GM21528 (cell line): ENCODE data around the gene ATRIP.
A peak's percentile ranks its signal among the peaks of the same experiment; 100 is the strongest.
"Not testable (repeated sequence)": the region's sequence is repeated elsewhere in the genome, so short reads cannot be mapped to it uniquely, and the experiment has no call there.

Experiments used
- ATAC-seq: cut with Tn5 transposase; IDR thresholded peaks from one replicate; pipeline ENCODE4 v1.9.1; 2021; ENCODE audit warnings: mild to moderate bottlenecking, moderate library complexity; ENCODE audit not compliant: unreplicated experiment, low FRiP score

ATRIP gene

DNA sequence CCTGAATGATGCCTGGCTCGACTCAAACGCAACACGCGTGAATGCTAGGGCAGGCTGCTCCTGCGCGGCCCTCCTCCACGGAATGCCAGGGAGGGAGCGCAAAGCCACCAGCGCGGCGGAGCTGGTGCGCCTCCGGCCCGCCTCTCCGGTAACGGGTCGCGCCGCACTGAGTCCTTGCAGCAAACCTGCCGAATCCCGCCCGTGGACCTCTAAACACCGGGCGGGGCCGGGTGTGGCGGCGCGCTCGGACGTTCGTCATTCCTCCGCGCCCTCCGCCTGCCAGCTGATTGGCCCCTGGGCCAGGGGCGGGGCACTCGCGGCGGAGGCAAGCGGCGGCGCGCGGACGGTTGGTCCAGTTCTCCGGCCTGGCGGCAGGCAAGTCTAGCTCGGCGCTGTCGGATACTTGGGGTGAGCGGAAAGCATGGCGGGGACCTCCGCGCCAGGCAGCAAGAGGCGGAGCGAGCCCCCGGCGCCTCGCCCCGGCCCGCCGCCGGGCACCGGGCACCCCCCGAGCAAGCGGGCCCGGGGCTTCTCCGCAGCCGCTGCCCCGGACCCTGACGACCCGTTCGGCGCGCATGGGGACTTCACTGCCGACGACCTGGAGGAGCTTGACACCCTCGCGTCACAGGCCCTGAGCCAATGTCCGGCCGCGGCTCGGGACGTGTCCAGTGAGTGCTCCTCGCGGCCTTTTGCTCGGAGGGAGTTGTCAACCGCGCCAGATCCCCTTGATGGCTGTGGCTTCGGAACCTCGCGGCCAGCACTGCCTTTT is at the start of gene ATRIP:
ATRIP (plus strand) TSS at position 313 of the 769 bp plus-strand sequence; CDS start at position 422, 109 bp downstream.
- ATAC-seq, result peak; percentile 89

DNA sequence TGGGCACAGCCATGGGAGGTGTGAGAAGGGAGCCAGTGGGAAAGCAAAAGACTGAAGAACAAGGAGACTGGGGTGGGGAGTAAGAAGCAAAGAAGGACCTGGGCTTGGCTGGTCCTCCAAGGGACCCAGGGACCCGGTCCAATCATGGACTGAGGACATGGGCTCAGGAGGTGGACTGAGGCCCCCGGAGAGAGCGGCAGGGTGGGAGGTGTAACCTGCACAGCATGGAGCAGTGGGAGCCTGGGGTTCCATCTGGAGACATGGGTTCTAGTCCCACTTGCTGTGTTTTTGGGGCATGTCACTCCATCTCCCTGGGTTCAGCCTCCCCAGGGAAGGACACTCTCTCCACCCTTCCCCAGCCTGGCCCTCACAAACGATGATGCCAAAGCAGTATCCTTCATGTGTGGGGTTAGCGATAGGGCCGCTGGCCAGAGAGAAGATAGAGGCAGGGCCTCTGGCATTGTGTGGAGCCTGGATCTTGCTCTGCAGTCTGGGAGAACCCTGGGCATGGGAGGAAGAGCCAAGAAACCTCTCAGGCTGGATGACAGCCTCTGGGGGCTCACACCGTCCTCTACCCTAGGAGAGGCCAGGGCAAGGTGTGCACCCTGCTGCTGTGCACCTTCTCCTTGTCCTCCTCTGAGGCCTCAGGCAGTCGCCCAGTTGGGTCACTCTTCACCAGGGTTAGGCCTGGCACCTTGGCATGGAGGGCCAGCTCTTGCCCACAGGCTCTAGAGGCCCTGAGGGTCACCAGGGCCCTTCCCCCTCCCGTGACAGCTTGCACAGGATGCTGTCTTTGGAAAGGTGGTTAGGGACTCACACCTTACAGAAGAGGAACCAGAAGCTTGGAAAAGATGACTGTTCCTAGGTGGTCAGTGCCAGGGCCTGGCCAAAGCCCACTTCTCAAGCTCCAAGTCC is 48.5 kb upstream of the ATRIP start:
- no peak for ATAC-seq

DNA sequence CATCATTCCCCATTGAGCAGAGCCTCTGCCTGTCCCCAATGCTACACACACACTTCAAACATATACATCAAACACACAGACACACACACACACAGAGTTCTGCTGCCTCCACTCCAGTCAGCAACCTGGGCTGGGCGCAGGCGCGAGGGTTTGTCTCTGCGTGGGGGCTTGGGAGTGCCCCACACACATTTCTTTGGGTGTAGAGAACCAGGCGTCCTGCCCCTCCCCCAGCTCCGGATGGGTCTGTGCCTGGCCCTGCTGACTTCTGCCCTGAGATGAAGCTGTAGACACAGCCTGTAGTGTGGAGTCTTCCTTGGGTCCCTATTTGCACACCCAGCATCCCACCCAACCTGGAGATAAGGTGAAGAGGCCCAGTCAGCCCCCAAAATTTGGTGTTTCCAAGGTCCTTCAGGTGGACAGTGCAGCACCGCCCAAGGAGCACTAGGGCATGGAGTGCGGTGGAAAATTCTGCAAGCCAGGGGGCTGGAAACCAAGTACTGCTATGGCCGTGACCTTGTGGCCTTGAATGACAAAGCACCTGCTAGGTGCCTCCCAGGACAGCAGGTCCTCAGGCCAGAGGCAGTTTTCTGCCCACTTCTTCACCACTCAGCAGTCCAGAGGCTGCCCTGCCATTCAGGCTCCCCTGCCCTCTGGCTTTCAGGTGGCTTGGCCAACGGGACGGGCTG is 47.7 kb upstream of the ATRIP start:
- no peak for ATAC-seq

DNA sequence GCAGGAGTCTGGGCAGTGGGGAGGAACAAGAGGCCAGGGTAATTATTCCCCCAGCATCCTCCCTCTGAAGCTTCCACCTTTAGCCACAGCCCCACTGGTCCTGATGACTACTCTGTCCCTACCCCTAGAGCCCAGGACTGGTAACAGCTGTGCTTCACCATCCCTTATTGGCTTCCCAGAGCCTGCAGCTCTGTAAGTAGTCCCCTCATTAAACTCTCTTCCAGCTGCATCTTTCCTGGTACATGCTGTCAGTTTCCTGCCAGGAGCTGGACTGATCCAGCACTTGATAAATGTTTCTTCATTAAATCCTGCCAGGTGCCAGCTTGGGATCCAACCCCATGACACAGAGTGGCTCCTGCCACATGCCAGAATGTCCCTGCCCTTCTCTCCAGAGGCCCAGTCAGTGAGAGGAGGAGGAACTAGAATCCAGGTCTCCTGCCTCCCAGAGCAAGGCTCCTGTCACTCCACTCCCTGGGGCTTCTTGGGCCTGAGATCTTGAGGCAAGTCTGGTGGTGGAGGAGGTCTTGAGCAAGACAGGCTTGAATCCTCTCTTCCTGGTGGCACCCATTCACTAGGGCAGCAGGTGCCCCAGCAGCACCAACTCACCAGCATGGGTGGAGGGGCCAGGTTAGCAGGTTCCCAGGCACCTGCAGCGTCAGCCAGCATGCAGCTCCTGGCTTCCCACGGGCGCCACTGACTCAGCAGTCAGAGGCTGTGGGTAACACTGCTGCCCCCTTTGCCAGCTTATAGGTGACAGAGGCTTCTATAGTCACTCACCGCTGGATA is 47.0 kb upstream of the ATRIP start:
- ATAC-seq, result no peak

DNA sequence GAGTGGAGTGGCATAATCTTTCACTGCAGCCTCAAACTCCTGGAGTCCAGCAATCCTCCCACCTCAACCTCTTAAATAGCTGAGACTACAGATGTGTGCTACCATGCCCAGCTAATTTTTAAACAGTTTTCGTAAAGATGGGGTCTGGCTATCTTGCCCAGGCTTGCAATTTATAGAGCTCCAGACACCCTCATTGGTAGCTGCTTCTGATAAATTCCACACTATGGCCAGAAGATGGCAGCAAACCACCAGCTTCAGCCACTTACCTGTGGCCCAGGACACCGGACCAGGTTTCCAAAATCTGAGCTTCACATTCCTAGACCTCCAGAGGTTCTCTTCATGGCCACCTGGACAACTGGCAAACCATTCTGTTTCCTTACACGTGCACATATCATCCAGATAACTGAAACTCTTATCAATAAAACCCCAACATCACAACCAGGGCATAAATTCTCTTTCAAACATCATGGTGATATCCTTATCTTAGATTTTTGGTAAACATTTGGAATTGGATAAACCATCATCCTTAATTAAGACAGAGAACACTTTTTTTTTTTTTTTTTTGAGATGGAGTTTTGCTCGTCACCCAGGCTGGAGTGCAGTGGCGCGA is 45.6 kb upstream of the ATRIP start:
- ATAC-seq, result no peak

DNA sequence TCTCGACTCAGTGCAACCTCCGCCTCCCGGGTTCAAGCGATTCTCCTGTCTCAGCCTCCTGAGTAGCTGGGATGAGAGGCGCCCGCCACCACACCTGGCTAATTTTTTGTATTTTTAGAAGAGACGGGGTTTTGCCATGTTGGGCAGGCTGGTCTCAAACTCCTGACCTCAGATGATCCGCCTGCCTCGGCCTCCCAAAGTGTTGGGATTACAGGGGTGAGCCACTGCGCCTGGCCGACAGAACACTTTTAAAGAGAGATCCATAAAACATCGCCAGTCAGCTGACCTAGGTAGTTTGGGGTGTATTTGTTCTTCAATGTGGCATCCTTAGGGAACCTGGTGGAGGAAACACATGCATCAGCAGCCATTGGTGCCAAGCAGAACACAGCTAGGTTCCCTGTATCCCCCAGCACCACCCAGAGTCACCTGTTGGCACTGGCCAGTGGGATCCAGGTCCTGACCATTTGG is 45.1 kb upstream of the ATRIP start:
- ATAC-seq, result not testable (repeated sequence)

DNA sequence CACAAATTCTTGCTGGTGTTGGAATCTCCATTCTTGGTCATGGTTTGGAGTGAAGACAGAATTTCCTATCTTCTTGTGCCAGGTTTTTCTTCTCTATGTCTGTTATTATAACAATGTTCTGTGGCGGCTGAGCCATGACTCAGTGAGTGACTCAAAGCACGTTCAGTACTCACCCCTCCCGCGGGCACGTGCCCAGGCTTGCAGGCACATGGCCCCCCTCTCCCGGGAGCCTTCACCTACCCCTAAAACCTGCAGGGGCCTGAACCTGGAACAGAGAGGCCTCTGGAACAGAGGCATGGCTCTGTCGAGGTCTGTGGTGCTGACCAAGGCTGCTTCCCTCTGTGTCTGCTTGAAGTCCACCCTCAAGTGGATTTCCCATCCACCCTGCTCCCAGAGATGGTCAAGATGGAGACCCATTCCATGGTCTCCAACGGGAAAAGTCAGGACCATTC is 44.2 kb upstream of the ATRIP start:
- ATAC-seq, result no peak

DNA sequence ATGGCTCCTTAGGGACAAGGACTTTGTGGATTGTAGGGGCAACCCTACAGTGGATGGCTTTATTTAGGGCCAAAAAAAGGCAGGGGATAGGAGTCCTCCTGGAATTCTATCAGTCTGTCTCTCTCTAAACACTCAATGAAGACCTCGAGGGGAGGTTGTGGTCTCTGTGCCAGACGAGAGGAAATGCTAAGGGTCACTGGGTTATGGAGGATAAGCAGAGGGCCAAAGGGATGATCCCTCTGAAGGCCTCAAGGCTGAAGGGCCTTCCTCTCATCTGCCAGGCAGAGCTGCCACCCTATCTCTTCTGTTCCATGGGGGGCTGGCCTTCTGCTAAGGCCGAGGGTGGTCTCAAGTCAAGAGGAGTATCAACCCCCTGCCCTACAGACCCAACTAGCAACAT is 43.6 kb upstream of the ATRIP start:
- ATAC-seq, result no peak

DNA sequence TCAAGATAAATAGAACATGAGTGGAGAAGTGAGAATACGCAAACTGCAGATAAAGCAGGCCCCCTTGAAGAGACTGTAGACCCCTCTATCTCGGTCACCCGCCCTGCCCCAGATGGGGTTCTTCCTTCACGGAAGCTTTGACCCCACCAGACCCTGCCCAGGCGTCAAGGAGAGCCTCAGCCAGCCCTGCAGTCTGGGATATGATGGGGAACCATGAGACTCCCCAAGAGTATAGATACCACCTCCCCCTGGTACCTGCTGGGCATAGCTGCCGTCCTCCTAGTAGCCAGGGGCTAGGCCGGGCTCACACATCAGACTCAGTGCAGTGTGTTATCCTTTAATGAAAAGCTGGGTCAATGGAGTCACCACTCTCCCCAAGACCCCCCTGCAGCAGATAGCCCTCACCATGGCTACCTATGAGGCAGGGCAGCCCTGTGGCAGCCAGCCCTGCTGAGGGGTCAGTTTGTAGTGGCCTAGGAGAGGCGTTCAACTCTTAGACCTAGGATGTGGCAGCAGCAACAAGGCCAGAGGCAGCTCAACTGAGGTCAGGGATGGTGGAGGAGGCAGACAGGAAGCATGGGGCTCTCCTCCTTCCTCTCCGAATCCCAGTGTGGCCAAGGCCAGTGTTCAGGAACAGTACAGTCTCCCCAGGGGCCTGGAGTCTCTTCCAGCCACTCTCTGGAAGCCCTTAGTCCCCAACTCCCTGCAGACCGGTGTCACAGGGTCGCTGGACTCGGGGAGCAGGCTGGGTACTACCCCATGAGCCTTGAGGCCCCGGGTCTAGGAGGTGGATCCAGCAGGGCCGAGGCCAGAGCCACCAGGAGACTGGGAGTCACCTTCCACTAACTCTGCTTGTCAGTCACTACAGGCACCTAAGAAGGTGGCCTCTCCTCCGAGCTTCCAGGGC is 42.8 kb upstream of the ATRIP start:
- ATAC-seq, result no peak

DNA sequence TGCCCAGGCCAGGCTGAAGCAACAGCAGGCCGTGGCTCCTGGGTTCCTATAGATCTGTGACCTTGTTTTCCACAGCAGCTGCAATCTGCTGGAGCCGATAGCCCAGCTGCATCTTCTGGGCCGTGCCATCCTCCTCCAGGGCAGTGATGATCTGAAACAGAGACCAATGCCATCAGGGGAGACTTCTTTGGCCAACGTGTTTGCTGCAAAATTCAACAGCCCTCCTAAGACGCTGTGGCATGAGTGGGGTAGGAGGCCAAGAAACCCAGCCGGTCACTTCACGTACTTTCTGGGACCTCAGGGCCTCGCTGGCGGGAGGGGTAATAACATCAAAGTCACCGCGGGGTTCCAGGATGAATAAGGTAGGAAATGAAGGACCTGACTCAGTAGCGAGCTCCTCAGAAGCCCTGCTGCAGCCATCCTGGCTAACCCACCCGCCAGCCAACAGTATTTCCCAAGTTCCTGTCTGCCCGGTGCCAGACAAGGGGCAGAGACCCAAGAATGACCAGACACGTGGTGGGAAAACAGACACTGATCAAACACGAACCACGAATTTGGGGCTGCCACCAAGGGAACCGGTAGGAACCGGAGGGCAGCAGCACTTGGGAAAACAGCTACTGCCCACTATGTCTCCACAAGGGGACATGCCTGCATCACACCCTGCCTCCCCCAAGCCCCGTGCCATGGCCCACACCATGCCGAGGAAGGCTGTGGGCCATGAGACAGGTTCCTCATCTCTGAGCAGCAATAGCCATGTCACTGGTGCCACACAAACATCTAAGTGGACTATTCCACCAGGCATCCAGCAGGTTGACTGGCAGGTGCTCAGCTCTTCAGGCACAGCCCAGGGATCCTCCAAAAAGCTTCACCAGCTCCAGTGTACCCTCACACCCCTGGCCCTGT is 41.8 kb upstream of the ATRIP start:
- no peak for ATAC-seq

DNA sequence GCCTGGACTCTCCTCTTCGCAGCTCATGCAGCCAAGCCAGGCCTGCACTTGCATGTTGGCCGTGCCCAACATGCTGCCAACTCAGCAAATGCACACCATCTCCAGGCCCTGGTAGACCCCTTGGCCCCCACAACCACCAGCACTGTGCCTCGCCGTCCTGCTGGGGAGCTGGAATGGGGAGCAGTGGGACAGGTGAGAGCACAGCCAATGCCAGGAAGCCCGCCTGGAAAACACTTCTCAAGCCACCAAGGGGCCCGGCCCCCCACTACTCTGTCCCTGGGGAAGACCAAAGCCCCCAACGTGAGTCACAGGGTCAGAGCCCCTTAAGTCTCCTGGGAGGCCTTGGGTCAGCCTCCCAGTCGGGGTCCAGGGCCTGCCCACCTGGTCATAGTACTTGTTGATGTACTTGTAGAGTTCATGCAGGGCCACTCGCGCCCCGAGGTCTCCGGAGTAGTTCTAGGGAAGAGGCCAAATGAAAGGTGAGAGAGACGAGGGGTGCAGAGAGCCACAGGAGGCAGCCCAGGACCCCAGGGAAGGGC is 41.1 kb upstream of the ATRIP start:
- ATAC-seq, result no peak

DNA sequence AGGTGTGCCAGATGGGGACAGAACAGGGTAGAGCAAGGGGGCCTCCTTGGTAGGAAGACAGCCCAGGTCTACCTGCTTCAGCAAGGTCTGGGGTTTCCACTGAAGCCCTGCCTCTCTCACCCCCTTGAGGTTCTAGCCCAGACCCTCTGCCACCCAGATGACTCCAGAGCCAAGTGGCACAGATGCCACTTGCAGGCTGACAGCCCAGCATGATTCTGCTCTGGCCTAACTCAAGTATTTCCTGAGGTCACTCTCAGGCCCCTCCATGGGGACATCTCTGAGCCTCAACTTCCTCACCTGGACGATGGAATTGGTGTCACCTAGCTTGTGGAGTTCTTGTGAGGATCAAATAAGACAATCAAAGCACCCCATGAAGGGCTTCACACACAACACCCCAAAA is 40.6 kb upstream of the ATRIP start:
- ATAC-seq, result no peak

DNA sequence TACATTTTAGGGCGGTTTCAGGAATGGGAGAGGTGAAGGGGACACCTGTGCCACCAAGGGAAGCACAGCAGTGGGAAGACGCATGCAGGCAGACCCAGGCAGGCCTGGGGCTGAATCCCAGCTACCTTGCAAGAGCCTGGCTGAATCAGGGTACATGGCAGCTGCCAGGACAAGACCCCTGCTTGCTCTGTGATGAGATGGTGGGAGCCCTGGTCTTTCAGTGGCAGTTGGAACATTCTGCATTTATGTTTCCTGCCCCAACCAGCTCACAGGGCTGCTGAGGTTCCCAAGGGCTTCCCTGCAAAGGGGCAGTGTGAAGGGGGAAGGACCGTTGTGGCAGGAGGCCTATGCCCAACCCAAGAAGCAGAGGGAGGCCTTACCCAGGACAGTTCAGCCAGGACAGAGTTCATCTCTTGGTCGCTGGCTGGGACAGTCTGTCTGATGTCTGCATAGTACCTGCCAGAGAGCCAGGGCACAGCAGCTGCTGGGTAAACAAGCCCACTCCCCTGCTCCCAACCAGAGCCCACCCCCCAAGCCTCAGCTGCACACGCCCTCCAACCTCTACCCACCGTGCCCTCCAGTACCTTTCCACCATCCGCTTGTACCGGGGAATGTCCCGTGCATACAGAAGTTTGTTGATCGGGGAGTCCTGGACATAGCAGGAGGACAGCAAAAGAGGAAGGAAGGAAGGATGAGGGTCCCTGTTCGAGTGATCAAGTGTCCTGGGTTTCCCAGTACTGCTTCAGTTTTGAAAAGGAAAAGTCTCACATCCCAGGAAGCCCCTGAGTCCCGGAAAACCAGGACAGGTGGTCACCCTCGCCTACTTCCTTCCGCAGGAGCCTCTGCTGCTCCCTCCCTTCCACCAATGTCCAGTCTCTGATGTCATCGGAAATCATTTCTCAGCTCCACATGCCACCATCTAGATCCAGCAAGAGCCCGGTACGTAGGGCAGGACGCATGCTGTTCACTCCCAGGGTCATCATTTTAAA is 39.8 kb upstream of the ATRIP start:
- ATAC-seq, result no peak

DNA sequence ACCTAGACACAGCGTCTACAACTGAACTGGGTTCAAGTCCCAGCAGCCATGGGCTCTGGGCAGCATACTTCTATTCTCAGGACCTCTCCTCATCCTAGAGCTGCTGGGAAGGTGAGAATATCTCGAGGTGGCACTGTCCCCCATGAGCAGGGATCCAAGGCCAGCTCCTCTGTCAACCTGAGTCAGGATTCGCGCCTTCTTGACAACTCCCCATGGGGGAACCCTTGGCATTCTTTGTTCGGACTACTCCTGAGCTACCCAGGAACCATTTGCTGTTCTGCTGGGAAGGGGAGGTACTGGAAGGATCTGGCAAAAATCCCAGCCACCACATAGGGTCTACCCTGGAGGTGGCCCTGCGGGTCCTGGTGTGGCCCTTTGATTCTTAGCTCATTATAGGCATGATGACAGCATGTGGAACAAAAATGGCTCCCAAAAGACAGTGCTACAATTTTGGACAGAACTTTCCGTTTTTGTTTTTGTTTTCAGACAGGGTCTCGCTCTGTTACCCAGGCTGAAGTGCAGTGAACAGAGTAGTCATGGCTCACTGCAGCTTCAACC is 38.9 kb upstream of the ATRIP start:
- ATAC-seq, result no peak

DNA sequence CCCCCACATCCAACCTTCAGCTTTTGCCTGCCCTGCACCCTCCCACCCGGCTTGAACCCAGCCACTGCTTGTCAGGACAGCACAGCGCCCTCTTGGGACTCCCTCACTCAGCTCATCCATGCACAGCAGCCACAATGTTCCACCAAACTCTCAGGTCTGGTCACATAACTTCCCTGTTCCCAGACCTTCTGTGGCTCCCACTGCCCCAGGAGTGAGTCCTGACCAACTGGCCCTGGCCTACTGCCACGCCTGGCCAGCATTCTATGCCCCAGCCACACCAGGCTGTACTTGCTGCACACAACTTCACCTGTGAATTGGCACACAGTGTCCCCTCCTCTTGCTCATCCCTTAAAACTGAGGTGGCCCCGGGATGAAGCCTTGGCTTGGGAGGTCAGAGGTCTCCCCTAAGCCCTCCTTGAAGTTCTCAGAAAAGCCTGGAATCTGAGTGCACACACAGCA is 37.7 kb upstream of the ATRIP start:
- no peak for ATAC-seq
